ENCODE measurements around the gene PCYT1B.

Gene PCYT1B

GRCh38 chrX:24528605-24529004, 118.5 kb downstream of the PCYT1B start:
- TF ChIP-seq CTCF (IDR thresholded peaks at IDR 0.05), result no peak
- H3K36me3 Mint-ChIP-seq (ENCODE audit: low read depth), result peaks cover 72% of the 10 kb centered on the region
- no peaks in the 10 kb centered on the region for H3K9me3 Mint-ChIP-seq
- no peak overlapping the region for H3K27ac Mint-ChIP-seq
- H3K4me3 Mint-ChIP-seq, result no peak overlapping the region
- DNase-seq, result no peak
- no peaks in the 10 kb centered on the region for H3K27me3 Mint-ChIP-seq (ENCODE audit: low read depth, poor library complexity)
- peaks cover 10% of the 10 kb centered on the region for H3K4me1 Mint-ChIP-seq

DNA sequence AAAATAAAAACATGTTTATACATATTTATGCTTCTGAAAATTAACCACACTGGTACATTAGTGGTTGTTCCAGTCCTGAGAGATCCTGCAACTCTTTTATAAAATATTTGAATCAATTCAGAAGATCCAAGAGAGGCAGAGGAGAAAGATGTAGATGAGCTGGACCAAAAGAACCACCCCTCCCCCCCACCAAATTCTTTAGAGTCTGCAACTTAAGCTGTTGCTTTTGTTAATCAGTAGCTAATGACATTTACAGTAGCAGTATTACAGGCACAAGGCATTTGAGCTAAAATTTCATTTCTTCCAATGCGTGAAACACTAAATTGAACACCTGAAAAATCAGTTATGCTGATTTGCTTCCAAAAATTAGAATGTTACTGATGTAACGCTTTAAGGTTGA, 120.5 kb downstream of the PCYT1B start:
- Mint-ChIP-seq H3K27ac (no peak overlapping the region), H3K36me3 (ENCODE audit: low read depth) (peaks cover 75% of the 10 kb centered on the region), H3K9me3 (no peaks in the 10 kb centered on the region), H3K27me3 (ENCODE audit: low read depth, poor library complexity) (no peaks in the 10 kb centered on the region), H3K4me1 (peaks cover 10% of the 10 kb centered on the region), H3K4me3 (no peak overlapping the region)
- no peak for TF ChIP-seq CTCF (IDR thresholded peaks at IDR 0.05)
- no peak for DNase-seq

DNA sequence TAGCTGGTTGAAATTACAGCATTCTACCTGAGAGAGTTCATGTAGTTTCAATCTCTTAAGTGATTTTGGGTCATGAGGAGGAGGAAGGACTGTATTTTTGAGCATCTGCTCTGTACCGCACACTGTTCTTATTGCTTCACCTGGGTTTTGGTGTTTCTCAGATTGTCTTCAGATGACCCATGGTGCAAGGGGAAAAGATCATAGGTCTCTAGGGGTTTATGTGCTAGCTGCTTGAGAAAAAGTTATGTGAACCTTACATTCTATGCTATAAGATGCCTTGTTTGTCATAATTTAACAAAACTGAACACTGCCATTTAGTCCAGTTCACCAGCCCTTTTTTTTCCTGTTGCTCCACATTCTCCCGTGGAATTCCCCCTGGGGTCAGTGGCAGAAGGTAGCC, 121.7 kb downstream of the PCYT1B start:
- Mint-ChIP-seq H3K4me1 (peaks cover 10% of the 10 kb centered on the region), H3K4me3 (no peak overlapping the region), H3K27ac (peak overlapping the region; percentile 53), H3K9me3 (no peaks in the 10 kb centered on the region), H3K27me3 (ENCODE audit: low read depth, poor library complexity) (no peaks in the 10 kb centered on the region), H3K36me3 (ENCODE audit: low read depth) (peaks cover 77% of the 10 kb centered on the region)
- no peak for TF ChIP-seq CTCF (IDR thresholded peaks at IDR 0.05)
- DNase-seq, result no peak

DNA sequence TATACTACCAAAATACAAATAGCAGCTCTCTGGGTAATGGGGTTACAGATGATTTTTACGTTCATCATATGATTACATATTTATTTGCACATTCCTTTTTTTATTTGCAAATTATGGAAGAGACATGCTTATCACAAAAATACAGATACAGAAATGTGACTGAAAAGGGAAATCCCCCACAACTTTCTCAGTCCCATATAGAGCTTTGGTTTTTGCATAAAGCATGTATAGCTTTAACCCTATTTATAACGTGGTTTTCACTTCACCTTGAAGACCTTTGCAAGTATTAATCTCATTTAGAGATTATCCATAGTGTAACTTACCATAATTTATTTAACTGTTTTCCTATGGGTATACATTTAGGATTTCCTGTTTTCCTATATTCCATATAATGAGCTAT, 126.7 kb downstream of the PCYT1B start:
- Mint-ChIP-seq H3K27ac (peak overlapping the region; percentile 40), H3K4me1 (no peaks in the 10 kb centered on the region)

GRCh38 chrX:24515447-24515846, 131.7 kb downstream of the PCYT1B start:
- Mint-ChIP-seq H3K4me1 (no peaks in the 10 kb centered on the region), H3K27ac (no peak overlapping the region), H3K9me3 (no peaks in the 10 kb centered on the region), H3K36me3 (ENCODE audit: low read depth) (peaks cover 36% of the 10 kb centered on the region), H3K27me3 (ENCODE audit: low read depth, poor library complexity) (peaks cover 4% of the 10 kb centered on the region), H3K4me3 (no peak overlapping the region)
- TF ChIP-seq CTCF (IDR thresholded peaks at IDR 0.05), result peak; percentile 13
- no peak for DNase-seq

More for the DNA sequence above, 126.7 kb downstream of the PCYT1B start:
- no peak for DNase-seq
- Mint-ChIP-seq H3K4me3 (no peak overlapping the region), H3K36me3 (ENCODE audit: low read depth) (peaks cover 69% of the 10 kb centered on the region), H3K27me3 (ENCODE audit: low read depth, poor library complexity) (peaks cover 4% of the 10 kb centered on the region), H3K9me3 (no peaks in the 10 kb centered on the region)
- no peak for TF ChIP-seq CTCF (IDR thresholded peaks at IDR 0.05)

DNA sequence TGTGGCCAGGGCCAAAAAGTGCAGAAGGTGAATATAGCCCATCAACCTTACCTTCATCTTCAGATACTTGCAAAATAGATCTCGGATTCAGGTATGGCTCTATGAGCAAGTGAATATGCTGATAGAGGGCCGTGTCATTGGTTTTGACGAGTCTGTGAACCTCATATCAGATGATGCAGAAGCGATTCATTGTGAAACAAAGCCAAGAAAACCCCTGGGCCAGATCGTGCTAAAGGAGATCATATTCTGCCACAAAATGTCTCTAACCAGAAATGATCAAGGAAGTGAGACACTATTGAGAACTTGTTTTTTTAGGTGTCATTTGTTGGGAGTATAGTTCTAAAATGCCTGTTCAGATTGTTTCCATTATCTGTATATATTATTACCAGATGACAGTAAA, 133.7 kb downstream of the PCYT1B start:
- Mint-ChIP-seq H3K36me3 (ENCODE audit: low read depth) (peaks cover 30% of the 10 kb centered on the region), H3K9me3 (no peaks in the 10 kb centered on the region), H3K27ac (no peak overlapping the region), H3K4me1 (no peaks in the 10 kb centered on the region), H3K4me3 (no peak overlapping the region), H3K27me3 (ENCODE audit: low read depth, poor library complexity) (peaks cover 4% of the 10 kb centered on the region)
- no peak for DNase-seq
- TF ChIP-seq CTCF (IDR thresholded peaks at IDR 0.05), result no peak
